GM23338 (cell line): ENCODE results near the gene UVSSA. TPM values are rescaled to one million over a fixed set of nuclear protein-coding genes. Genes with fewer than 3 reads are reported as not detected.

Experiments
- ATAC-seq: fragments of 200-7000 bp; cut with Tn5 transposase; 3 replicates; pipeline ENCODE4 v1.9.1; 2020
- DNase-seq: peaks from one replicate; pipeline ENCODE4 v3.0.0-alpha.2; 2015; ENCODE audit warnings: low spot score
- H2AFZ ChIP-seq: fragments of 200-600 bp; sonication (generic); 2 replicates; pipeline ENCODE4 v1.8.0; 2016; ENCODE audit warnings: antibody characterized with exemption, mild to moderate bottlenecking, moderate library complexity
- H3F3A ChIP-seq: fragments of 200-600 bp; sonication (generic); replicated peaks from 2 replicates; pipeline ENCODE4 v1.8.0; 2017; ENCODE audit warnings: antibody characterized with exemption, mixed run types, low read depth
- H3K27ac ChIP-seq: fragments of 200-600 bp; sonication (generic); 2 replicates; pipeline ENCODE4 v1.6.1; 2016; ENCODE audit warnings: low read depth
- H3K27me3 ChIP-seq: fragments of 200-600 bp; sonication (generic); 2 replicates; pipeline ENCODE4 v1.8.0; 2016; ENCODE audit warnings: mild to moderate bottlenecking, mixed run types, moderate library complexity; ENCODE audit not compliant: insufficient read depth
- H3K36me3 ChIP-seq: fragments of 200-600 bp; sonication (generic); 2 replicates; pipeline ENCODE4 v1.8.0; 2016; ENCODE audit warnings: mild to moderate bottlenecking; ENCODE audit not compliant: insufficient read depth
- H3K4me1 ChIP-seq: fragments of 200-600 bp; sonication (generic); 2 replicates; pipeline ENCODE4 v1.8.0; 2016; ENCODE audit warnings: mild to moderate bottlenecking, moderate library complexity; ENCODE audit not compliant: insufficient read depth
- H3K4me2 ChIP-seq: fragments of 200-600 bp; sonication (generic); 2 replicates; pipeline ENCODE4 v1.7.1; 2017; ENCODE audit warnings: mixed run types
- H3K4me3 ChIP-seq: fragments of 200-600 bp; sonication (generic); 2 replicates; pipeline ENCODE4 v1.6.1; 2016; ENCODE audit warnings: mixed run types
- H3K79me2 ChIP-seq: fragments of 200-600 bp; sonication (generic); replicated peaks from 2 replicates; pipeline ENCODE4 v1.8.0; 2017; ENCODE audit warnings: mild to moderate bottlenecking; ENCODE audit not compliant: insufficient read depth
- H3K9me2 ChIP-seq: fragments of 200-600 bp; sonication (generic); 2 replicates; pipeline ENCODE4 v1.8.0; 2017; ENCODE audit not compliant: insufficient read depth
- H4K20me1 ChIP-seq: fragments of 200-600 bp; sonication (generic); replicated peaks from 2 replicates; pipeline ENCODE4 v1.8.0; 2017; ENCODE audit warnings: mild to moderate bottlenecking; ENCODE audit not compliant: insufficient read depth
- H3K27ac Mint-ChIP-seq: 2 replicates; pipeline ENCODE4 v1.8.0; 2020; ENCODE audit warnings: inconsistent platforms, mild to moderate bottlenecking, moderate library complexity, mixed read lengths
- H3K27me3 Mint-ChIP-seq: 3 replicates; pipeline ENCODE4 v1.8.0; 2022; ENCODE audit warnings: low read depth, mild to moderate bottlenecking, moderate library complexity, mixed read lengths, inconsistent platforms; ENCODE audit not compliant: insufficient read depth, poor library complexity
- H3K36me3 Mint-ChIP-seq: 3 replicates; pipeline ENCODE4 v1.8.0; 2021; ENCODE audit warnings: low read depth, mild to moderate bottlenecking, inconsistent platforms, moderate library complexity, mixed read lengths
- H3K4me1 Mint-ChIP-seq: 3 replicates; pipeline ENCODE4 v1.8.0; 2020; ENCODE audit warnings: mild to moderate bottlenecking, inconsistent platforms, mixed read lengths
- H3K4me3 Mint-ChIP-seq: 3 replicates; pipeline ENCODE4 v1.8.0; 2021; ENCODE audit warnings: moderate library complexity, mild to moderate bottlenecking, inconsistent platforms, mixed read lengths
- H3K9me3 Mint-ChIP-seq: 3 replicates; pipeline ENCODE4 v1.8.0; 2020; ENCODE audit warnings: moderate library complexity, mild to moderate bottlenecking, inconsistent platforms, mixed read lengths
- EZH2 ChIP-seq: fragments of 200-600 bp; sonication (generic); IDR thresholded peaks from one replicate; pipeline ENCODE4 v1.8.0; 2017; ENCODE audit warnings: antibody characterized with exemption, mild to moderate bottlenecking, low read depth; ENCODE audit not compliant: unreplicated experiment
- EZH2phosphoT487 ChIP-seq: fragments of 200-600 bp; sonication (generic); IDR thresholded peaks from one replicate; pipeline ENCODE4 v1.8.1; 2018; ENCODE audit warnings: antibody characterized with exemption; ENCODE audit not compliant: unreplicated experiment
- JUNB ChIP-seq: IDR thresholded peaks from one replicate; pipeline ENCODE4 v1.6.1; 2016; ENCODE audit warnings: antibody characterized with exemption; ENCODE audit not compliant: unreplicated experiment
- NANOG ChIP-seq: IDR thresholded peaks from 2 replicates; pipeline ENCODE4 v1.6.1; 2016; ENCODE audit warnings: antibody characterized with exemption, borderline replicate concordance
- POLR2AphosphoS5 ChIP-seq: IDR thresholded peaks from 2 replicates; pipeline ENCODE4 v1.6.1; 2016; ENCODE audit warnings: antibody characterized with exemption, low read depth
- STAT1 ChIP-seq: IDR thresholded peaks from one replicate; pipeline ENCODE4 v1.6.1; 2016; ENCODE audit warnings: antibody characterized with exemption; ENCODE audit not compliant: unreplicated experiment
- ZNF331 ChIP-seq: fragments of 250-450 bp; sonication (Bioruptor Pico); IDR thresholded peaks from 2 replicates; pipeline ENCODE4 v1.5.0; 2020; ENCODE audit warnings: low read depth, mild to moderate bottlenecking, moderate library complexity
- polyA plus RNA-seq: library from polyadenylated mRNA; unstranded; fragments of >200 nt; fragmentation: Nextera tagmentation; extraction: Ambion mirVana; gene quantifications from 2 replicates; pipeline ENCODE4 v1.2.1, GENCODE V29; 2016
- total RNA-seq: library from RNA; depleted of rRNA; stranded (reverse); fragments of >200 nt; shearing (Covaris generic); gene quantifications from 2 replicates; pipeline ENCODE4 v1.2.3, GENCODE V29; 2014
- TF ChIP-seq, protein P1 (sequence below), 2 experiments: fragments of 200-600 bp in 1 of 2; sonication (generic) in 1 of 2; conservative IDR thresholded peaks; 2 replicates each; pipeline versions ENCODE4 v1.5.1 to v1.6.1; 2016 to 2017; ENCODE audit warnings: antibody characterized with exemption in 2 of 2, low read depth in 2 of 2, mild to moderate bottlenecking in 2 of 2, moderate library complexity in 1 of 2
- TF ChIP-seq, protein P2 (sequence below): fragments of 250-450 bp; sonication (Bioruptor Pico); IDR thresholded peaks from 2 replicates; pipeline ENCODE4 v1.5.0; 2020; ENCODE audit warnings: mild to moderate bottlenecking, moderate library complexity

The UVSSA gene
- total and polyA plus RNA-seq, 2 experiments from 2014 or later = 6.5 to 27.7 TPM

- Histone ChIP-seq H3K79me2 (no peaks in the 10 kb centered on the region), H3K27me3 (peaks cover 61% of the 10 kb centered on the region), H4K20me1 (no peaks in the 10 kb centered on the region; the same call in 1 of the 2 replicates), H3K4me1 (peaks cover 5% of the 10 kb centered on the region; the same call in 1 of the 2 replicates), H2AFZ (no peak overlapping the region), H3F3A (no peaks in the 10 kb centered on the region), H3K4me2 (no peak overlapping the region; the same call in 1 of the 2 replicates), H3K4me3 (no peak overlapping the region), H3K36me3 (no peaks in the 10 kb centered on the region), H3K9me2 (no peaks in the 10 kb centered on the region), H3K27ac (no peak overlapping the region)
- Mint-ChIP-seq H3K9me3 (peaks cover 14% of the 10 kb centered on the region), H3K36me3 (peaks cover 7% of the 10 kb centered on the region; the same call in 2 of the 3 replicates), H3K27me3 (peaks cover 60% of the 10 kb centered on the region), H3K27ac (no peak overlapping the region), H3K4me3 (no peak overlapping the region), H3K4me1 (peaks cover 4% of the 10 kb centered on the region; the same call in 2 of the 3 replicates)
- no peak for DNase-seq
- TF ChIP-seq EZH2phosphoT487 = no peak
- TF ChIP-seq, protein P1, sequence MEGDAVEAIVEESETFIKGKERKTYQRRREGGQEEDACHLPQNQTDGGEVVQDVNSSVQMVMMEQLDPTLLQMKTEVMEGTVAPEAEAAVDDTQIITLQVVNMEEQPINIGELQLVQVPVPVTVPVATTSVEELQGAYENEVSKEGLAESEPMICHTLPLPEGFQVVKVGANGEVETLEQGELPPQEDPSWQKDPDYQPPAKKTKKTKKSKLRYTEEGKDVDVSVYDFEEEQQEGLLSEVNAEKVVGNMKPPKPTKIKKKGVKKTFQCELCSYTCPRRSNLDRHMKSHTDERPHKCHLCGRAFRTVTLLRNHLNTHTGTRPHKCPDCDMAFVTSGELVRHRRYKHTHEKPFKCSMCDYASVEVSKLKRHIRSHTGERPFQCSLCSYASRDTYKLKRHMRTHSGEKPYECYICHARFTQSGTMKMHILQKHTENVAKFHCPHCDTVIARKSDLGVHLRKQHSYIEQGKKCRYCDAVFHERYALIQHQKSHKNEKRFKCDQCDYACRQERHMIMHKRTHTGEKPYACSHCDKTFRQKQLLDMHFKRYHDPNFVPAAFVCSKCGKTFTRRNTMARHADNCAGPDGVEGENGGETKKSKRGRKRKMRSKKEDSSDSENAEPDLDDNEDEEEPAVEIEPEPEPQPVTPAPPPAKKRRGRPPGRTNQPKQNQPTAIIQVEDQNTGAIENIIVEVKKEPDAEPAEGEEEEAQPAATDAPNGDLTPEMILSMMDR (conservative IDR thresholded peaks at IDR 0.05; ENCODE audit: low read depth in 2 of 2) = no peak
- no peak for TF ChIP-seq ZNF331 (CRISPR knock-in tag)
- no peak for TF ChIP-seq EZH2
- no peak for TF ChIP-seq JUNB
- no peak; the same call in 2 of the 3 replicates for ATAC-seq
Measured at GRCh38 chr4:1401409-1402020, 54.5 kb downstream of the UVSSA start.

- H3K36me3 Mint-ChIP-seq = peaks cover 5% of the 10 kb centered on the region; the same call in 2 of the 3 replicates
- Histone ChIP-seq H3K4me1 (peaks cover 6% of the 10 kb centered on the region; the same call in 1 of the 2 replicates), H3K4me3 (peak overlapping the region; percentile 49; the same call in 1 of the 2 replicates), H3K27me3 (peaks cover 67% of the 10 kb centered on the region), H3K4me2 (peak overlapping the region; percentile 68), H3K9me2 (no peaks in the 10 kb centered on the region), H3F3A (no peaks in the 10 kb centered on the region), H3K79me2 (no peaks in the 10 kb centered on the region), H3K36me3 (no peaks in the 10 kb centered on the region), H2AFZ (no peak overlapping the region), H4K20me1 (no peaks in the 10 kb centered on the region; the same call in 1 of the 2 replicates), H3K27ac (no peak overlapping the region)
- peaks cover 5% of the 10 kb centered on the region for H3K4me1 Mint-ChIP-seq
- ATAC-seq = no peak
- peaks cover 9% of the 10 kb centered on the region; the same call in 2 of the 3 replicates for H3K9me3 Mint-ChIP-seq
- H3K4me3 Mint-ChIP-seq = no peak overlapping the region
- peaks cover 66% of the 10 kb centered on the region for H3K27me3 Mint-ChIP-seq
- H3K27ac Mint-ChIP-seq = no peak overlapping the region
- TF ChIP-seq NANOG (no peak), STAT1 (no peak), ZNF331 (CRISPR knock-in tag) (no peak), POLR2AphosphoS5 (no peak), JUNB (no peak)
- TF ChIP-seq, protein P2, sequence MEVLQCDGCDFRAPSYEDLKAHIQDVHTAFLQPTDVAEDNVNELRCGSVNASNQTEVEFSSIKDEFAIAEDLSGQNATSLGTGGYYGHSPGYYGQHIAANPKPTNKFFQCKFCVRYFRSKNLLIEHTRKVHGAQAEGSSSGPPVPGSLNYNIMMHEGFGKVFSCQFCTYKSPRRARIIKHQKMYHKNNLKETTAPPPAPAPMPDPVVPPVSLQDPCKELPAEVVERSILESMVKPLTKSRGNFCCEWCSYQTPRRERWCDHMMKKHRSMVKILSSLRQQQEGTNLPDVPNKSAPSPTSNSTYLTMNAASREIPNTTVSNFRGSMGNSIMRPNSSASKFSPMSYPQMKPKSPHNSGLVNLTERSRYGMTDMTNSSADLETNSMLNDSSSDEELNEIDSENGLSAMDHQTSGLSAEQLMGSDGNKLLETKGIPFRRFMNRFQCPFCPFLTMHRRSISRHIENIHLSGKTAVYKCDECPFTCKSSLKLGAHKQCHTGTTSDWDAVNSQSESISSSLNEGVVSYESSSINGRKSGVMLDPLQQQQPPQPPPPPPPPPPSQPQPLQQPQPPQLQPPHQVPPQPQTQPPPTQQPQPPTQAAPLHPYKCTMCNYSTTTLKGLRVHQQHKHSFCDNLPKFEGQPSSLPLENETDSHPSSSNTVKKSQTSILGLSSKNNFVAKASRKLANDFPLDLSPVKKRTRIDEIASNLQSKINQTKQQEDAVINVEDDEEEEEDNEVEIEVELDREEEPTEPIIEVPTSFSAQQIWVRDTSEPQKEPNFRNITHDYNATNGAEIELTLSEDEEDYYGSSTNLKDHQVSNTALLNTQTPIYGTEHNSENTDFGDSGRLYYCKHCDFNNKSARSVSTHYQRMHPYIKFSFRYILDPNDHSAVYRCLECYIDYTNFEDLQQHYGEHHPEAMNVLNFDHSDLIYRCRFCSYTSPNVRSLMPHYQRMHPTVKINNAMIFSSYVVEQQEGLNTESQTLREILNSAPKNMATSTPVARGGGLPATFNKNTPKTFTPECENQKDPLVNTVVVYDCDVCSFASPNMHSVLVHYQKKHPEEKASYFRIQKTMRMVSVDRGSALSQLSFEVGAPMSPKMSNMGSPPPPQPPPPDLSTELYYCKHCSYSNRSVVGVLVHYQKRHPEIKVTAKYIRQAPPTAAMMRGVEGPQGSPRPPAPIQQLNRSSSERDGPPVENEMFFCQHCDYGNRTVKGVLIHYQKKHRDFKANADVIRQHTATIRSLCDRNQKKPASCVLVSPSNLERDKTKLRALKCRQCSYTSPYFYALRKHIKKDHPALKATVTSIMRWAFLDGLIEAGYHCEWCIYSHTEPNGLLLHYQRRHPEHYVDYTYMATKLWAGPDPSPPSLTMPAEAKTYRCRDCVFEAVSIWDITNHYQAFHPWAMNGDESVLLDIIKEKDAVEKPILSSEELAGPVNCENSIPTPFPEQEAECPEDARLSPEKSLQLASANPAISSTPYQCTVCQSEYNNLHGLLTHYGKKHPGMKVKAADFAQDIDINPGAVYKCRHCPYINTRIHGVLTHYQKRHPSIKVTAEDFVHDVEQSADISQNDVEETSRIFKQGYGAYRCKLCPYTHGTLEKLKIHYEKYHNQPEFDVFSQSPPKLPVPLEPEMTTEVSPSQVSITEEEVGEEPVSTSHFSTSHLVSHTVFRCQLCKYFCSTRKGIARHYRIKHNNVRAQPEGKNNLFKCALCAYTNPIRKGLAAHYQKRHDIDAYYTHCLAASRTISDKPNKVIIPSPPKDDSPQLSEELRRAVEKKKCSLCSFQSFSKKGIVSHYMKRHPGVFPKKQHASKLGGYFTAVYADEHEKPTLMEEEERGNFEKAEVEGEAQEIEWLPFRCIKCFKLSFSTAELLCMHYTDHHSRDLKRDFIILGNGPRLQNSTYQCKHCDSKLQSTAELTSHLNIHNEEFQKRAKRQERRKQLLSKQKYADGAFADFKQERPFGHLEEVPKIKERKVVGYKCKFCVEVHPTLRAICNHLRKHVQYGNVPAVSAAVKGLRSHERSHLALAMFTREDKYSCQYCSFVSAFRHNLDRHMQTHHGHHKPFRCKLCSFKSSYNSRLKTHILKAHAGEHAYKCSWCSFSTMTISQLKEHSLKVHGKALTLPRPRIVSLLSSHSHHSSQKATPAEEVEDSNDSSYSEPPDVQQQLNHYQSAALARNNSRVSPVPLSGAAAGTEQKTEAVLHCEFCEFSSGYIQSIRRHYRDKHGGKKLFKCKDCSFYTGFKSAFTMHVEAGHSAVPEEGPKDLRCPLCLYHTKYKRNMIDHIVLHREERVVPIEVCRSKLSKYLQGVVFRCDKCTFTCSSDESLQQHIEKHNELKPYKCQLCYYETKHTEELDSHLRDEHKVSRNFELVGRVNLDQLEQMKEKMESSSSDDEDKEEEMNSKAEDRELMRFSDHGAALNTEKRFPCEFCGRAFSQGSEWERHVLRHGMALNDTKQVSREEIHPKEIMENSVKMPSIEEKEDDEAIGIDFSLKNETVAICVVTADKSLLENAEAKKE (CRISPR knock-in tag) = no peak
- DNase-seq = no peak
Measured at GRCh38 chr4:1402021-1402515, 55.1 kb downstream of the UVSSA start.
